Activated naive CD4-positive, alpha-beta T cell treated with anti-CD3 and anti-CD28 coated beads, Interleukin-2, amount 50 U/mL, for 16 hours (primary cell): ENCODE data around the gene CA5A.
"Not testable (repeated sequence)": the region's sequence is repeated elsewhere in the genome, so short reads cannot be mapped to it uniquely, and the experiment has no call there.

Experiments
- DNase-seq: peaks from one replicate; pipeline ENCODE4 v3.0.0-alpha.2; 2020

Gene CA5A

GRCh38 chr16:87936375-87937230 lies at the start of gene CA5A:
Gene CA5A (minus strand): TSS chr16:87936529. CDS start chr16:87936450, 79 bp downstream.
- DNase-seq: no peak

- DNase-seq: not testable (repeated sequence)
These were observed 49.2 kb upstream of the CA5A start for GRCh38 chr16:87985493-87985892.

DNA sequence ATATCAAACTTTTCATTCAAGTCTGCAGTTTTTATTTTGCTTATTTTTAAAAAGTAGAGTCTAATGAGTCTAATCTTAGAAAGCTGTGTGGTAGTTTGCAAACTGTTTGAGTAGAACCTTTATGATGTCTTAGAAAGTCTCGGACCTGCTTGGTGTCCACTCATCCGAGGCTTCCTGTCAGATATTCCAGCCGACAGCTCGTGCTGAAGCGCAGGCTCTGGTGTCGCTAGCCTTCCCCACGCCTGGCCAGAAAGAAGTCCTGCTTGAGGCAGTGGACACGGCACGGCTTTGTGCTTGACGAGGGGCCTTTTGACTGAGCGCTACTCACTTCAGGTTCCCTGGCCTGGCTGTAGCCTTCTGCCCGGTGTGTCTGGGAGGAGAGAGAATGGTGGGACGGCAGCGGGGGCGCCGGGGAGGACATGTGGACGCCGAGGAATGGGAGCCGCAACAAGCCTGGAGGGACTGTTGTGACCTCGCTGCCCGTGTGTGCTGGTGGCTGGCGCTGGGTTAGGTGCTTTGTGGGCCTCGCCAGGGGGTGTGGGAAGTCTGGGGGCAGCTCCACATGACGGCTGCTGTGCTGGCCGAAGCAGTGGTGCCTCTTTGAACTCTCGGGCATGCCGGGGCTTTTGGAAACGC lies 48.4 kb upstream of the CA5A start:
- no peak for DNase-seq

GRCh38 chr16:87984180-87984579 lies 47.9 kb upstream of the CA5A start:
- not testable (repeated sequence) for DNase-seq

GRCh38 chr16:87983737-87984097 lies 47.4 kb upstream of the CA5A start:
- DNase-seq: peak; percentile 29

- not testable (repeated sequence) for DNase-seq
These were observed 46.9 kb upstream of the CA5A start for GRCh38 chr16:87983072-87983736.

- DNase-seq: no peak
These were observed 46.3 kb upstream of the CA5A start for GRCh38 chr16:87982581-87983041.

- not testable (repeated sequence) for DNase-seq
These were observed 45.0 kb upstream of the CA5A start for GRCh38 chr16:87981376-87981775.

- DNase-seq: not testable (repeated sequence)
These were observed 43.7 kb upstream of the CA5A start for GRCh38 chr16:87979911-87980630.

DNA sequence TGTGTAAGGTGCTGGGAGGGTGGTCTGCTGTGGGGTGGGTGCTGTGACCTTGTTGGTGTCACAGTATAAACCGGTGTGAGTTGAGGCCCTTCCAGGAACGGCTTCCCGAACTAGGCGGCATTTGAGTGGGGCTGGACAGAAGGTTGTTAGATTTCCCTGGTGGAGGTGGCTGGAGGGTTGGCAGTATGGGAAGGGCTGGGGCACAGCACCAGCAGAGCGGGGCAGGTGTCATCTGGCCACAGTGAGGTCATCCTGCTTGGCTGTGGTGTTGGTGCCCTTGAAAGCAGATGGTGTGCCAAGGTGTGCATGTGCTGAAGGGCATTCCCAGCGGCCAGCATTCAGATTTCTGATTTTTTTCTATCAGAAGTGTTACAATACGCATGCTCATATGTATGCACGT lies 43.0 kb upstream of the CA5A start:
- DNase-seq: no peak

- DNase-seq: no peak
These were observed 41.8 kb upstream of the CA5A start for GRCh38 chr16:87978127-87978526.

- DNase-seq: no peak
These were observed 40.3 kb upstream of the CA5A start for GRCh38 chr16:87976665-87977064.

DNA sequence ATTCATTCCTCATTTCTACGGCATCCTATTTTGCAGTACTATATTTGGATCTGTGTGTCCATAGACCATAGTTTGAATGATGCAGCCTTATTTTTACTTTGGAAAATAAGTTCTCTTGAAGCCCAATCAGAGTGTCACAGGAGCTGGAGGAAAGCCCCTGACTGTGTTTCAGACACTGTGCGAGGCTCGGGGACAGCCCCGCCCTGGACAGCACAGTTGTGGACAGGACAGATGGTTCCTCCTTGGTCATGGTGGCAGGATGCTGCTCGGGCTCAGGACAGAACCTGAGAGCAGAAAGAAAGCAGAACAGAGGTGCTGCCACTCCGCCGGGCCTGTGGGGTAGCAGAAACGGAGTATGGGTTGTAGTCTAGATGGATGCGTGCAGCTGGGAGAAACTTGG lies 37.8 kb upstream of the CA5A start:
- no peak for DNase-seq

DNA sequence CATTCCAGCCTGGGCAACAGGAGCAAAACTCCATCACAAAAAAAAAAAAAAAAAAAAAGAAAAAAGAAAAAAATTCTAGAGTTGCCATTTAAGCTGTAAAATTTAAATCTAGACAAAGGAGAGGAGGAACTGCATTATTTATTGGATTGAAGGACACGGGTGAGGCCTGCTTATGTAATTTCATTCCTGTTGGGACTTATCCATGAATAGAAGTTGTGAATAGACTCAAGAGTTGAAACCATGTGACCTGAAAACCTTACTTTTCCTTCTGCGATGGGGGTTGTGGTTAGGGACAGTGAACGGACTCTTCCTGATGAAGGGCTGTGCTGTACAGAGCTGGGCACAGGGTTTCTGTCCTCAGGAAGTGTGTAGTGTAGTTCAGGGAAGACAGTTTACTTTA lies 37.4 kb upstream of the CA5A start:
- no peak for DNase-seq

DNA sequence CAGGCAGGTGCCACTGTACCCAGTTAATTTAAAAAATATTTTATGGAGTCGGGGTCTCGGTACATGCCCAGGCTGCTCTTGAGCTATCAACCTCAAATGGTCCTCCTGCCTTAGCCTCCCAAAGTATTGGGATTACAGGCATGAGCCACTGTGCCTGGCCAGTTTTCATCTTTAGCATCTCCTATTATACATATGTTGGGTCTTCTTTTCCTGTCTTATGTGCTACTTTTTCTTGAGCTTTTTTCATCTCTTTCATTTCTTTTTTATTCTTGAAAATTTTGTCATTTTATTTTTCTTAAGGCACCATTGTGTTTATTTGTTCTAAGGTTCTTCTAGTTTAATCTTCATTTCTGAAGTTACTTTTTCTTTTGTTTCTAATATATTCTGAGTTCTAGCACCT lies 35.6 kb upstream of the CA5A start:
- DNase-seq: no peak

GRCh38 chr16:87970186-87970585 lies 33.9 kb upstream of the CA5A start:
- no peak for DNase-seq

GRCh38 chr16:87968541-87968940 lies 32.2 kb upstream of the CA5A start:
- DNase-seq: no peak

- no peak for DNase-seq
These were observed 30.4 kb upstream of the CA5A start for GRCh38 chr16:87966685-87967185.

- no peak for DNase-seq
These were observed 29.8 kb upstream of the CA5A start for GRCh38 chr16:87966064-87966645.

- DNase-seq: no peak
These were observed 29.1 kb upstream of the CA5A start for GRCh38 chr16:87965417-87965816.

GRCh38 chr16:87964049-87964659 lies 27.8 kb upstream of the CA5A start:
- DNase-seq: no peak

- peak; percentile 77 for DNase-seq
These were observed 27.1 kb upstream of the CA5A start for GRCh38 chr16:87963400-87963799.
